ENCODE measurements around the gene USH2A.

Gene USH2A

GRCh38 chr1:215860833-215861232 lies 562.4 kb downstream of the USH2A start:
- DNase-seq: no peak
- no peak overlapping the region for H3K9ac ChIP-seq (ENCODE audit: low read length)
- H3K4me3 ChIP-seq (ENCODE audit: low read length): no peak overlapping the region
- H3K4me2 ChIP-seq (ENCODE audit: low read depth, low read length): no peak overlapping the region
- no peaks in the 10 kb centered on the region for H3K36me3 ChIP-seq (replicated peaks; ENCODE audit: insufficient read depth, low read length)
- no peaks in the 10 kb centered on the region for H3K9me2 ChIP-seq (replicated peaks; ENCODE audit: insufficient read depth, low read length)
- no peaks in the 10 kb centered on the region for H3K27me3 ChIP-seq (replicated peaks; ENCODE audit: insufficient read depth, low read length)
- no peak overlapping the region for H3K27ac ChIP-seq (ENCODE audit: low read length)
- no peaks in the 10 kb centered on the region for H3K9me3 ChIP-seq (replicated peaks; ENCODE audit: insufficient read depth, low read length)
- no peaks in the 10 kb centered on the region for H3K4me1 ChIP-seq (ENCODE audit: low read length)
- no peak for TF ChIP-seq CTCF (IDR thresholded peaks at IDR 0.05; ENCODE audit: low read length)
- no peak for TF ChIP-seq EZH2 (optimal IDR thresholded peaks at IDR 0.05; ENCODE audit: low read depth, low read length)
- no peak for TF ChIP-seq EZH2phosphoT487 (IDR thresholded peaks at IDR 0.05; ENCODE audit: low read length)
- no peaks in the 10 kb centered on the region for H4K20me1 ChIP-seq (ENCODE audit: insufficient read depth, low read length)
- H2AFZ ChIP-seq (ENCODE audit: low read length): no peak overlapping the region
- no peaks in the 10 kb centered on the region for H3F3A ChIP-seq (ENCODE audit: insufficient read depth, low read length)
- no peaks in the 10 kb centered on the region for H3K79me2 ChIP-seq (ENCODE audit: low read length)

GRCh38 chr1:215857317-215857716 lies 565.9 kb downstream of the USH2A start:
- H3K4me3 ChIP-seq (ENCODE audit: low read length): no peak overlapping the region
- H3K9ac ChIP-seq (ENCODE audit: low read length): no peak overlapping the region
- H3F3A ChIP-seq (ENCODE audit: insufficient read depth, low read length): no peaks in the 10 kb centered on the region
- H3K27me3 ChIP-seq (replicated peaks; ENCODE audit: insufficient read depth, low read length): no peaks in the 10 kb centered on the region
- no peaks in the 10 kb centered on the region for H3K9me3 ChIP-seq (replicated peaks; ENCODE audit: insufficient read depth, low read length)
- no peaks in the 10 kb centered on the region for H3K79me2 ChIP-seq (ENCODE audit: low read length)
- H4K20me1 ChIP-seq (ENCODE audit: insufficient read depth, low read length): no peaks in the 10 kb centered on the region
- H3K27ac ChIP-seq (ENCODE audit: low read length): no peak overlapping the region
- no peak for DNase-seq
- no peak overlapping the region for H2AFZ ChIP-seq (ENCODE audit: low read length)
- no peaks in the 10 kb centered on the region for H3K9me2 ChIP-seq (replicated peaks; ENCODE audit: insufficient read depth, low read length)
- TF ChIP-seq EZH2phosphoT487 (IDR thresholded peaks at IDR 0.05; ENCODE audit: low read length) (no peak), CTCF (IDR thresholded peaks at IDR 0.05; ENCODE audit: low read length) (no peak), EZH2 (optimal IDR thresholded peaks at IDR 0.05; ENCODE audit: low read depth, low read length) (no peak)
- H3K36me3 ChIP-seq (replicated peaks; ENCODE audit: insufficient read depth, low read length): no peaks in the 10 kb centered on the region
- H3K4me2 ChIP-seq (ENCODE audit: low read depth, low read length): no peak overlapping the region
- H3K4me1 ChIP-seq (ENCODE audit: low read length): no peaks in the 10 kb centered on the region

- Histone ChIP-seq H3K4me1 (ENCODE audit: low read length) (no peaks in the 10 kb centered on the region), H3K4me3 (ENCODE audit: low read length) (no peak overlapping the region), H3F3A (ENCODE audit: insufficient read depth, low read length) (no peaks in the 10 kb centered on the region), H3K9me2 (replicated peaks; ENCODE audit: insufficient read depth, low read length) (no peaks in the 10 kb centered on the region), H3K9me3 (replicated peaks; ENCODE audit: insufficient read depth, low read length) (no peaks in the 10 kb centered on the region), H3K27ac (ENCODE audit: low read length) (no peak overlapping the region), H3K4me2 (ENCODE audit: low read depth, low read length) (no peak overlapping the region), H3K79me2 (ENCODE audit: low read length) (no peaks in the 10 kb centered on the region), H3K36me3 (replicated peaks; ENCODE audit: insufficient read depth, low read length) (no peaks in the 10 kb centered on the region), H4K20me1 (ENCODE audit: insufficient read depth, low read length) (no peaks in the 10 kb centered on the region), H3K27me3 (replicated peaks; ENCODE audit: insufficient read depth, low read length) (no peaks in the 10 kb centered on the region), H2AFZ (ENCODE audit: low read length) (no peak overlapping the region), H3K9ac (ENCODE audit: low read length) (no peak overlapping the region)
- no peak for TF ChIP-seq EZH2phosphoT487 (IDR thresholded peaks at IDR 0.05; ENCODE audit: low read length)
- TF ChIP-seq CTCF (IDR thresholded peaks at IDR 0.05; ENCODE audit: low read length): no peak
- no peak for TF ChIP-seq EZH2 (optimal IDR thresholded peaks at IDR 0.05; ENCODE audit: low read depth, low read length)
- no peak for DNase-seq
Observed at GRCh38 chr1:215845234-215845891, 577.9 kb downstream of the USH2A start.
